ENCODE measurements around the gene FAM3A. TPM values are rescaled to one million over a fixed set of nuclear protein-coding genes. Genes with fewer than 3 reads are reported as not detected.

FAM3A gene
- total and polyA plus RNA-seq, 2 experiments from 2014 or later = 12.0 to 16.5 TPM

- no peak for TF ChIP-seq STAT1 (IDR thresholded peaks at IDR 0.05; ENCODE audit: unreplicated experiment)
- no peak for TF ChIP-seq JUNB (IDR thresholded peaks at IDR 0.05; ENCODE audit: unreplicated experiment)
- TF ChIP-seq NANOG (IDR thresholded peaks at IDR 0.05; ENCODE audit: borderline replicate concordance) = no peak
These were observed 23.0 kb upstream of the FAM3A start (continued) for GRCh38 chrX:154539077-154539476.

DNA sequence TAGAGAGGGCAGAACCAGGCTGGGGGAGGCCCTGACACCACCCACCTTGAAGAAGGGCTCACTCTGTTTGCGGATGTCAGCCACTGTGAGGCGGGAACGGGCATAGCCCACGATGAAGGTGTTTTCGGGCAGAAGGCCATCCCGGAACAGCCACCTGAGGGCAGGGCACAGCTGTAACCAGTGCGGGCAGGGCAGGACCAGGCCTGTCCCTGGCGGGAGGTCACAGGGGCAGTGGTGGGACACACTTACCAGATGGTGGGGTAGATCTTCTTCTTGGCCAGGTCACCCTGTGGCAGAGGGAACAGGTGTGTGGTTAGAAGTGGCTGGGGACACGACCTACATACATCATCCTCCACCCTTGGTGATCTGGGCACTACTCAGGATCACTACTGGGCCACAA, 19.9 kb upstream of the FAM3A start:
- Histone ChIP-seq H3K27ac (ENCODE audit: low read depth) (no peak overlapping the region), H3K4me3 (no peak overlapping the region), H4K20me1 (replicated peaks; ENCODE audit: insufficient read depth) (no peaks in the 10 kb centered on the region), H3K79me2 (replicated peaks; ENCODE audit: insufficient read depth) (no peaks in the 10 kb centered on the region), H3K27me3 (ENCODE audit: insufficient read depth) (no peaks in the 10 kb centered on the region), H3K36me3 (ENCODE audit: insufficient read depth) (no peaks in the 10 kb centered on the region; the same call in 1 of the 2 replicates), H3K9me2 (ENCODE audit: insufficient read depth) (no peaks in the 10 kb centered on the region), H2AFZ (no peak overlapping the region), H3K4me1 (ENCODE audit: insufficient read depth) (no peaks in the 10 kb centered on the region), H3K4me2 (no peak overlapping the region), H3F3A (replicated peaks; ENCODE audit: low read depth) (no peaks in the 10 kb centered on the region)
- ATAC-seq (no peak), DNase-seq (ENCODE audit: low spot score) (no peak)
- Mint-ChIP-seq H3K36me3 (ENCODE audit: low read depth) (peaks cover 30% of the 10 kb centered on the region), H3K27me3 (ENCODE audit: insufficient read depth, low read depth, poor library complexity) (peaks cover 8% of the 10 kb centered on the region), H3K27ac (no peak overlapping the region), H3K9me3 (no peaks in the 10 kb centered on the region), H3K4me1 (no peaks in the 10 kb centered on the region), H3K4me3 (no peak overlapping the region)
- TF ChIP-seq, protein P1, sequence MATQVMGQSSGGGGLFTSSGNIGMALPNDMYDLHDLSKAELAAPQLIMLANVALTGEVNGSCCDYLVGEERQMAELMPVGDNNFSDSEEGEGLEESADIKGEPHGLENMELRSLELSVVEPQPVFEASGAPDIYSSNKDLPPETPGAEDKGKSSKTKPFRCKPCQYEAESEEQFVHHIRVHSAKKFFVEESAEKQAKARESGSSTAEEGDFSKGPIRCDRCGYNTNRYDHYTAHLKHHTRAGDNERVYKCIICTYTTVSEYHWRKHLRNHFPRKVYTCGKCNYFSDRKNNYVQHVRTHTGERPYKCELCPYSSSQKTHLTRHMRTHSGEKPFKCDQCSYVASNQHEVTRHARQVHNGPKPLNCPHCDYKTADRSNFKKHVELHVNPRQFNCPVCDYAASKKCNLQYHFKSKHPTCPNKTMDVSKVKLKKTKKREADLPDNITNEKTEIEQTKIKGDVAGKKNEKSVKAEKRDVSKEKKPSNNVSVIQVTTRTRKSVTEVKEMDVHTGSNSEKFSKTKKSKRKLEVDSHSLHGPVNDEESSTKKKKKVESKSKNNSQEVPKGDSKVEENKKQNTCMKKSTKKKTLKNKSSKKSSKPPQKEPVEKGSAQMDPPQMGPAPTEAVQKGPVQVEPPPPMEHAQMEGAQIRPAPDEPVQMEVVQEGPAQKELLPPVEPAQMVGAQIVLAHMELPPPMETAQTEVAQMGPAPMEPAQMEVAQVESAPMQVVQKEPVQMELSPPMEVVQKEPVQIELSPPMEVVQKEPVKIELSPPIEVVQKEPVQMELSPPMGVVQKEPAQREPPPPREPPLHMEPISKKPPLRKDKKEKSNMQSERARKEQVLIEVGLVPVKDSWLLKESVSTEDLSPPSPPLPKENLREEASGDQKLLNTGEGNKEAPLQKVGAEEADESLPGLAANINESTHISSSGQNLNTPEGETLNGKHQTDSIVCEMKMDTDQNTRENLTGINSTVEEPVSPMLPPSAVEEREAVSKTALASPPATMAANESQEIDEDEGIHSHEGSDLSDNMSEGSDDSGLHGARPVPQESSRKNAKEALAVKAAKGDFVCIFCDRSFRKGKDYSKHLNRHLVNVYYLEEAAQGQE (IDR thresholded peaks at IDR 0.05; ENCODE audit: unreplicated experiment) = no peak
- TF ChIP-seq CREB1 (CRISPR knock-in tag; IDR thresholded peaks at IDR 0.05; ENCODE audit: low read depth) (no peak), POLR2AphosphoS5 (IDR thresholded peaks at IDR 0.05; ENCODE audit: low read depth) (no peak), STAT1 (IDR thresholded peaks at IDR 0.05; ENCODE audit: unreplicated experiment) (no peak), ZNF114 (CRISPR knock-in tag; IDR thresholded peaks at IDR 0.05) (no peak), JUNB (IDR thresholded peaks at IDR 0.05; ENCODE audit: unreplicated experiment) (no peak), EZH2 (IDR thresholded peaks at IDR 0.05; ENCODE audit: low read depth, unreplicated experiment) (no peak), NANOG (IDR thresholded peaks at IDR 0.05; ENCODE audit: borderline replicate concordance) (no peak), EZH2phosphoT487 (IDR thresholded peaks at IDR 0.05; ENCODE audit: unreplicated experiment) (no peak), ETS1 (IDR thresholded peaks at IDR 0.05) (no peak), ZNF331 (CRISPR knock-in tag; IDR thresholded peaks at IDR 0.05; ENCODE audit: low read depth) (no peak)
- TF ChIP-seq, protein P2, sequence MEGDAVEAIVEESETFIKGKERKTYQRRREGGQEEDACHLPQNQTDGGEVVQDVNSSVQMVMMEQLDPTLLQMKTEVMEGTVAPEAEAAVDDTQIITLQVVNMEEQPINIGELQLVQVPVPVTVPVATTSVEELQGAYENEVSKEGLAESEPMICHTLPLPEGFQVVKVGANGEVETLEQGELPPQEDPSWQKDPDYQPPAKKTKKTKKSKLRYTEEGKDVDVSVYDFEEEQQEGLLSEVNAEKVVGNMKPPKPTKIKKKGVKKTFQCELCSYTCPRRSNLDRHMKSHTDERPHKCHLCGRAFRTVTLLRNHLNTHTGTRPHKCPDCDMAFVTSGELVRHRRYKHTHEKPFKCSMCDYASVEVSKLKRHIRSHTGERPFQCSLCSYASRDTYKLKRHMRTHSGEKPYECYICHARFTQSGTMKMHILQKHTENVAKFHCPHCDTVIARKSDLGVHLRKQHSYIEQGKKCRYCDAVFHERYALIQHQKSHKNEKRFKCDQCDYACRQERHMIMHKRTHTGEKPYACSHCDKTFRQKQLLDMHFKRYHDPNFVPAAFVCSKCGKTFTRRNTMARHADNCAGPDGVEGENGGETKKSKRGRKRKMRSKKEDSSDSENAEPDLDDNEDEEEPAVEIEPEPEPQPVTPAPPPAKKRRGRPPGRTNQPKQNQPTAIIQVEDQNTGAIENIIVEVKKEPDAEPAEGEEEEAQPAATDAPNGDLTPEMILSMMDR (conservative IDR thresholded peaks at IDR 0.05; ENCODE audit: low read depth in 2 of 2) = no peak
- TF ChIP-seq, protein P3, sequence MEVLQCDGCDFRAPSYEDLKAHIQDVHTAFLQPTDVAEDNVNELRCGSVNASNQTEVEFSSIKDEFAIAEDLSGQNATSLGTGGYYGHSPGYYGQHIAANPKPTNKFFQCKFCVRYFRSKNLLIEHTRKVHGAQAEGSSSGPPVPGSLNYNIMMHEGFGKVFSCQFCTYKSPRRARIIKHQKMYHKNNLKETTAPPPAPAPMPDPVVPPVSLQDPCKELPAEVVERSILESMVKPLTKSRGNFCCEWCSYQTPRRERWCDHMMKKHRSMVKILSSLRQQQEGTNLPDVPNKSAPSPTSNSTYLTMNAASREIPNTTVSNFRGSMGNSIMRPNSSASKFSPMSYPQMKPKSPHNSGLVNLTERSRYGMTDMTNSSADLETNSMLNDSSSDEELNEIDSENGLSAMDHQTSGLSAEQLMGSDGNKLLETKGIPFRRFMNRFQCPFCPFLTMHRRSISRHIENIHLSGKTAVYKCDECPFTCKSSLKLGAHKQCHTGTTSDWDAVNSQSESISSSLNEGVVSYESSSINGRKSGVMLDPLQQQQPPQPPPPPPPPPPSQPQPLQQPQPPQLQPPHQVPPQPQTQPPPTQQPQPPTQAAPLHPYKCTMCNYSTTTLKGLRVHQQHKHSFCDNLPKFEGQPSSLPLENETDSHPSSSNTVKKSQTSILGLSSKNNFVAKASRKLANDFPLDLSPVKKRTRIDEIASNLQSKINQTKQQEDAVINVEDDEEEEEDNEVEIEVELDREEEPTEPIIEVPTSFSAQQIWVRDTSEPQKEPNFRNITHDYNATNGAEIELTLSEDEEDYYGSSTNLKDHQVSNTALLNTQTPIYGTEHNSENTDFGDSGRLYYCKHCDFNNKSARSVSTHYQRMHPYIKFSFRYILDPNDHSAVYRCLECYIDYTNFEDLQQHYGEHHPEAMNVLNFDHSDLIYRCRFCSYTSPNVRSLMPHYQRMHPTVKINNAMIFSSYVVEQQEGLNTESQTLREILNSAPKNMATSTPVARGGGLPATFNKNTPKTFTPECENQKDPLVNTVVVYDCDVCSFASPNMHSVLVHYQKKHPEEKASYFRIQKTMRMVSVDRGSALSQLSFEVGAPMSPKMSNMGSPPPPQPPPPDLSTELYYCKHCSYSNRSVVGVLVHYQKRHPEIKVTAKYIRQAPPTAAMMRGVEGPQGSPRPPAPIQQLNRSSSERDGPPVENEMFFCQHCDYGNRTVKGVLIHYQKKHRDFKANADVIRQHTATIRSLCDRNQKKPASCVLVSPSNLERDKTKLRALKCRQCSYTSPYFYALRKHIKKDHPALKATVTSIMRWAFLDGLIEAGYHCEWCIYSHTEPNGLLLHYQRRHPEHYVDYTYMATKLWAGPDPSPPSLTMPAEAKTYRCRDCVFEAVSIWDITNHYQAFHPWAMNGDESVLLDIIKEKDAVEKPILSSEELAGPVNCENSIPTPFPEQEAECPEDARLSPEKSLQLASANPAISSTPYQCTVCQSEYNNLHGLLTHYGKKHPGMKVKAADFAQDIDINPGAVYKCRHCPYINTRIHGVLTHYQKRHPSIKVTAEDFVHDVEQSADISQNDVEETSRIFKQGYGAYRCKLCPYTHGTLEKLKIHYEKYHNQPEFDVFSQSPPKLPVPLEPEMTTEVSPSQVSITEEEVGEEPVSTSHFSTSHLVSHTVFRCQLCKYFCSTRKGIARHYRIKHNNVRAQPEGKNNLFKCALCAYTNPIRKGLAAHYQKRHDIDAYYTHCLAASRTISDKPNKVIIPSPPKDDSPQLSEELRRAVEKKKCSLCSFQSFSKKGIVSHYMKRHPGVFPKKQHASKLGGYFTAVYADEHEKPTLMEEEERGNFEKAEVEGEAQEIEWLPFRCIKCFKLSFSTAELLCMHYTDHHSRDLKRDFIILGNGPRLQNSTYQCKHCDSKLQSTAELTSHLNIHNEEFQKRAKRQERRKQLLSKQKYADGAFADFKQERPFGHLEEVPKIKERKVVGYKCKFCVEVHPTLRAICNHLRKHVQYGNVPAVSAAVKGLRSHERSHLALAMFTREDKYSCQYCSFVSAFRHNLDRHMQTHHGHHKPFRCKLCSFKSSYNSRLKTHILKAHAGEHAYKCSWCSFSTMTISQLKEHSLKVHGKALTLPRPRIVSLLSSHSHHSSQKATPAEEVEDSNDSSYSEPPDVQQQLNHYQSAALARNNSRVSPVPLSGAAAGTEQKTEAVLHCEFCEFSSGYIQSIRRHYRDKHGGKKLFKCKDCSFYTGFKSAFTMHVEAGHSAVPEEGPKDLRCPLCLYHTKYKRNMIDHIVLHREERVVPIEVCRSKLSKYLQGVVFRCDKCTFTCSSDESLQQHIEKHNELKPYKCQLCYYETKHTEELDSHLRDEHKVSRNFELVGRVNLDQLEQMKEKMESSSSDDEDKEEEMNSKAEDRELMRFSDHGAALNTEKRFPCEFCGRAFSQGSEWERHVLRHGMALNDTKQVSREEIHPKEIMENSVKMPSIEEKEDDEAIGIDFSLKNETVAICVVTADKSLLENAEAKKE (CRISPR knock-in tag; IDR thresholded peaks at IDR 0.05) = no peak

Measured in GM23338 (cell line).